NCI-H2029 (cell line): ENCODE data around the gene CHRNE.

Experiments used
- DNase-seq: peaks from one replicate; lab custom pipeline; 2025; lab: John Stamatoyannopoulos, UW

Gene CHRNE

GRCh38 chr17:4903051-4903818, at the start of gene CHRNE:
CHRNE (minus strand) TSS chr17:4903098; CDS start chr17:4903063, 35 bp downstream.
- DNase-seq, result peak; percentile 32

GRCh38 chr17:4951486-4951885, 48.6 kb upstream of the CHRNE start:
- DNase-seq, result no peak

- peak; percentile 6 for DNase-seq
Observed at GRCh38 chr17:4950746-4951204, 47.9 kb upstream of the CHRNE start, which contains the start of gene ENO3. ENO3 (plus strand) TSS chr17:4951119; CDS start chr17:4951830, 711 bp downstream.

- DNase-seq, result peak; percentile 31
Observed at GRCh38 chr17:4950075-4950745, 47.3 kb upstream of the CHRNE start.

GRCh38 chr17:4949321-4950074, 46.6 kb upstream of the CHRNE start:
- DNase-seq, result no peak

GRCh38 chr17:4948931-4949320, 46.0 kb upstream of the CHRNE start:
- peak; percentile 69 for DNase-seq

GRCh38 chr17:4948166-4948930, 45.5 kb upstream of the CHRNE start, which contains the start of gene PFN1:
PFN1 (minus strand) TSS chr17:4948530; CDS start chr17:4948394, 136 bp downstream.
- peak; percentile 69 for DNase-seq

GRCh38 chr17:4947411-4948165, 44.7 kb upstream of the CHRNE start:
- DNase-seq, result no peak

GRCh38 chr17:4947010-4947410, 44.1 kb upstream of the CHRNE start:
- DNase-seq, result no peak

- DNase-seq, result no peak
Observed at GRCh38 chr17:4946312-4946976, 43.5 kb upstream of the CHRNE start.

GRCh38 chr17:4945944-4946280, 43.0 kb upstream of the CHRNE start:
- DNase-seq, result no peak

- DNase-seq, result no peak
Observed at GRCh38 chr17:4945176-4945943, 42.5 kb upstream of the CHRNE start.

GRCh38 chr17:4944554-4945175, 41.8 kb upstream of the CHRNE start:
- no peak for DNase-seq

GRCh38 chr17:4944163-4944553, 41.3 kb upstream of the CHRNE start:
- DNase-seq, result no peak

- DNase-seq, result no peak
Observed at GRCh38 chr17:4942760-4943508, 40.0 kb upstream of the CHRNE start.

- no peak for DNase-seq
Observed at GRCh38 chr17:4941319-4941610, 38.4 kb upstream of the CHRNE start.

GRCh38 chr17:4940555-4941318, 37.8 kb upstream of the CHRNE start:
- DNase-seq, result no peak
